Measurements from ENCODE around the gene CD8B.

The CD8B gene

DNA sequence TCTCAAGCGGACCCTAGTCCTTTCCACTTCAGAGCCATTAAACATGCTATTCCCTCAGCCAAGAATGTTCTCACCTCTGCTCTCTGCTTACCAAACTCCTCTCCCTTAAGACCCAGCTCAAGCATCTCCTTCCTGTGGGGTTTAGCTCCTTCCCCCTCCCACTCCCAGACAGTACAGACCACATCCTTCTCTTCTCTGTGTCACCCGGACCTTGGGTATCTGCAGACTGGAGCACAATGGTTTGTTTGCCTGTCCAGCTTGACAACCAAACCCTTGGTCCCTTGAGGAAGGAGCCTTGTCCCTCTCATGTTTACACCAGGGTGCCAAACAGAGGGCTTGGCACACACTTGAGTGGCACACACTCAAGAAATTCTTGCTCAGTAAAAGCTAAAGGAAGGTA is 66.8 kb downstream of the CD8B start:
- no peak for DNase-seq

- no peak for DNase-seq
Measured at GRCh38 chr2:86793752-86794151, 67.9 kb downstream of the CD8B start.

DNA sequence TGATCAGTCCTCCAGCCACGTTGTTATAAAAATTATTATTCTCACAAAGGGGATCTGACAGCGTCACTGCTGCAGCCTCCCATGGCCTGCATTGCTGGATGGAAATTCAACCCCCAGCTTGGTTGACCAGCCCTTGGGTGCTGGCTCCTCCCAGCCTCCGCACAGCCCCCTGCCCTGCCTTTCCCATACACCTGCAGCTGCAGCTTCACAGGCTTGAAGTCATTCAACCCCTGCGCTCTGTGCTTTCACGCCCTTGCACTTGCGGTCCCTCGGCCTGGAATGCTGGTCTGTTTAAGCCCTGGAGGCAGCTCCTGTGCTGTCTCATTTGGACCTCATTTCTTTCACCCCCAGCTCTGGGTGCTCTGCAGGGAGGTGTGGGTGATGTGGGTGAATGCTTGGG is 70.1 kb downstream of the CD8B start:
- DNase-seq: no peak

- DNase-seq: no peak
Measured at GRCh38 chr2:86790676-86791572, 70.8 kb downstream of the CD8B start, which contains the start of gene CD8A. TSS of gene CD8A (minus strand) at chr2:86790913. CDS start at chr2:86790825, 88 bp downstream.

GRCh38 chr2:86790134-86790675 is 71.5 kb downstream of the CD8B start:
- DNase-seq: no peak

DNA sequence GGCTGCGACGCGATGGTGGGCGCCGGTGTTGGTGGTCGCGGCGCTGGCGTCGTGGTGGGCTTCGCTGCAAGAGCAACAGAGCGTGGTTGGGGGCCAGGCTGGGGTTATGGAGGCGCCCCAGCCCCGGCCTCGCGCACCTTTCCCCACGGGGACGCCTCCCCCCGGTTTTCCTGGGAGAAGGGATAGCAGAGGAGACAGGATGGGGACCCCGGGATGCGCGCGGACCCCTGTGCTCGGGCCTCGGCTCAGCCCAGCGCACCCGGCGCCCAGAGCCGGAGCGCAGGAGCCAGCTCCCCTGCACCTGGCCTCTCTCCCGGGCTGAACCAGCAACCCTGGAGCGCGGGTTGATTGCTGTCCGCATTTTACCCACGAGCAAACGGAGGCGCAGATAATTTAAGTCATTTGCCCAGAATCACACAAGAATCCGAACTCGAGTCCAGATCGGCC is 72.0 kb downstream of the CD8B start:
- DNase-seq: no peak

DNA sequence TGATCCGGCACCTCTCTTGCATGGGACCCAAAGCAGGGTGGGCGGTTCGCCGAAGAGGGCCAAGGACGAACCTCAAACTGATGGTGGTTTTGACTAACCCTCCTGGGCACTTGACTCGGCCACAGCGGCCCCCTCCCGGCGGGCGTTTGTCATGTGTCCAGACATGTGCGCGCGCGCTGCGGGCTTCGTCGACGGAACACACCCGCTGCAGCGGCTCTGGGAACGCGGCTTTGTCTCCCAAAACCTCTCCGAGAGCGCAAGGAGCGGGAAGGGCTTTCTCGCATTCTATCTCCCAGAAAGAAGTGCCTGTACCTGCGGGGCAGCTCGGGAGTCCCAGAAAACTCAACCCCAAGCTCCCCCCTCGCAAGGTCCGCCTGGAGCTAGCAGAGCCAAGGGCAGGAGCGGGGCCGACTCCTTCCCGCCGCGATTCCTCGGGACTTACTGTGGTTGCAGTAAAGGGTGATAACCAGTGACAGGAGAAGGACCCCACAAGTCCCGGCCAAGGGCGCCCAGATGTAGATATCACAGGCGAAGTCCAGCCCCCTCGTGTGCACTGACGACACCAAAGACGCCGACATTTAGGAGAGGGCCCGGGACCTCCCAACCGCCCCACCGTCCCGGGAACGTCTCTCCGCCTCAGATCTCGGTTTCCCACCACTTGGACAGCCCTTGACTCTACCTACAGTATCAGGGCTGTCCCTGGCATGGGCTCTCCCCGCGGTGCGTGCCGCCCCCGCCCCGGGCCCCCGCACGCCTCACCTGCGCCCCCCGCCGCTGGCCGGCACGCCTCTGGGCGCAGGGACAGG is 72.6 kb downstream of the CD8B start:
- DNase-seq: no peak

DNA sequence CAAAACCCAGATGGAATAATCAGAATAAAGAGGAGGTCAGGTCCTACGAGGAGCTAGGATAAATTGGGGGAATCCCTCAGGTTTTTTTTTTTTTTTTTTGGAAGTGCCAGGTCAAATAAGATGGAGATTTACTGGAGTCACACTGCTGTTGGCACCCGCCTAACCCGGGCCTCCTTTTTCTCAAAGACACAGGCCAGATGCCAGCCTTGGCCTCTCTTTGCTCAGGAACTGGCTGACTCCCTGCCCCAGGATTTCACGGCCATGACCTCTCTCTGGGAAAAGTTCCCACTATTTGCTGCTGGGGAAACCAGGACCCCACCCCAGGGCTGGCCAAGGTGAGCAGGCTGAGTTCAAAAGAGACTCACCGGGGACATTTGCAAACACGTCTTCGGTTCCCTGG is 73.5 kb downstream of the CD8B start:
- no peak for DNase-seq

DNA sequence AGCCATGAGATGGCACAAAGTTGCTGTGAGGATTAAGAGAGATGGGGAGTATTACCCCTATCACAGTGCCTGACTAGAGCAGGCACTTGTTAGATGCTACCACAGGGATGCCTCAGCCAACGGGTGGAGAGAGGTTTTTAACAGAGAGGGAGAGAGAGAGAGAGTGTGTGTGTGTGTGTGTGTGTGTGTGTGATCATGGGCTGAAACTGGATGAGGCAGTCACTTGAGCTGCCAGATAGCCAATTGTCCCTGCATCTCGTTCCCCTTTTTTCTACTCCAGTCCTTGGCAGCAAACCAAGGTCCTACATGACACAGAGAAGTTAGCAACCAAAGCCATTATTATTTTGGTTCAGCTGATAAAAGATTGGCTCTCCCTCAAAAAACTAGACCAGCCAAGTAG is 74.0 kb downstream of the CD8B start:
- DNase-seq: no peak

- DNase-seq: no peak
Measured at GRCh38 chr2:86786001-86786536, 75.6 kb downstream of the CD8B start.

GRCh38 chr2:86785456-86785855 is 76.2 kb downstream of the CD8B start:
- no peak for DNase-seq

DNA sequence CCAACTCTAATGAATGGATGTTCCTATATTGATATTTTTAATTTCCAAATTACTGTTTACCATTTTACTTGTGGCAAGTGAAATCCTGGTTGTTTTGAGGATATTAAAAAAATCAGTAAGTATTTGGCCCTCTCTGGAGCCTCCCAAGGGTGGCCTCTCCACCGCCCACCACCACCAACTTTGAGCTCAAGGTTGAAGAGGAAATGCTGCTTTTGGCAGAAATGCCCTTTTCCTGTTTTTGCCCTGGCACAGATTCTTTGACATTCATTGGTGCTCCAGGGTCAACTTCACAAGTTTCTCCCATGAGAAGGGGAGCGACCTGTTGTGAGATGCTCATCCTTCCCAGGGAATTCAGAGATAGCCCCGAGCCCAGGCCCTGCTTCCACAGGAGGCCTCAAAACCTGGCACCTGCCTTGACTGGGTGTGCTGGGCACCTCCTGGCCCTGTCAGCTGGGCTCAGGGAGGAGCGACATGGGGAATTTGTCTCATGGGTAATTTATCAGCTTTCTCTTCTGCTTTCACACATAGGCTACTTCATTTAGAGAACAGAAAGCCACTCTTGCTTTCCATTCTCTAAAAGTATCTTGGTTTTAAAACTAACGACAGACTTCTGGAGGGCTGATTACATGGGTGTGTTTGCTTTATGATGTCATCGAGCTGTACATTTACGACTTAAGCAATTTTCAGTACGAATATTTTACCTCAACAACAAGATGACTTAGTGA is 77.9 kb downstream of the CD8B start:
- DNase-seq: no peak

DNA sequence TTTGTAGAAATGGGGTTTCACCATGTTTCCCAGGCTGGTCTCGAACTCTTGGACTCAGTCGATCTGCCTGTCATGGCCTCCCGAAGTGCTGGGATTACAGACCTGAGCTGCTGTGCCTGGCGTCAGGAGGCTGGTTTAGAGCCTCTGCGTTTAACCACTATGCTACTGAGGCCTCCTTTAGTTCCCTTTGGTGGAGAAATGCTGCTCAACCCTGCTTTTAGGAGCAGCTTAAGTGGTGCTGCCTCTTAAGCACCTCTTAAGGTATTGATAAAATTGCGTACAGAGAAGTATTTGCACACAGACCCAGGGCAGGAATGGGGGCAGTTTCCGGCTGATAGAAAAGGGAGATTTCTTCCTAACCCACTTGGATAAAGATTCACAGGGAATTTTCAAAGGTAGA is 78.9 kb downstream of the CD8B start:
- DNase-seq: no peak

DNA sequence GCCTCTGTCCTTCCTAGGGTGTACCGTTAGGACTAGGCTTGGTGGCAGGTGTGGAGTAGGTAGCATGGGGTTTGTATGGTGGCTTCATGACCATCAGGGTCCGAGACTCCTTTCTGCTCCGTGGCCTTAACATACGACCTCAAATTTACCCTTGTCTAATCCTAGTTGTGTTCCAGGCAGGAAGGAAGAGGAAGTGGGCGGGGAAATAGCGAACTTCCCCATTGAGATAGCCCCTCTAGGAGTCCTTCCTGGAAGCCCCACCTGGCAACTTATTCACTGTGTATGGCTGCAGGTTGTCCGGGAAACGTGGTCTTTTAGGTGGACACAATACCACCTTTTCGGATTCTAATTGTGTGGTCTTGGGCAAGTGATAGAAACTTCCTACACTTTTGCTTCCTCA is 80.3 kb downstream of the CD8B start:
- no peak for DNase-seq

- DNase-seq: no peak
Measured at GRCh38 chr2:86779971-86780370, 81.7 kb downstream of the CD8B start.

GRCh38 chr2:86778957-86779356 is 82.7 kb downstream of the CD8B start:
- DNase-seq: no peak

GRCh38 chr2:86776532-86776931 is 85.2 kb downstream of the CD8B start:
- no peak for DNase-seq

- no peak for DNase-seq
Measured at GRCh38 chr2:86775338-86775737, 86.3 kb downstream of the CD8B start.

GRCh38 chr2:86774862-86775261 is 86.8 kb downstream of the CD8B start:
- DNase-seq: no peak

- DNase-seq: no peak
Measured at GRCh38 chr2:86772611-86773010, 89.1 kb downstream of the CD8B start.

- no peak for DNase-seq
Measured at GRCh38 chr2:86770816-86771301, 90.8 kb downstream of the CD8B start.

DNA sequence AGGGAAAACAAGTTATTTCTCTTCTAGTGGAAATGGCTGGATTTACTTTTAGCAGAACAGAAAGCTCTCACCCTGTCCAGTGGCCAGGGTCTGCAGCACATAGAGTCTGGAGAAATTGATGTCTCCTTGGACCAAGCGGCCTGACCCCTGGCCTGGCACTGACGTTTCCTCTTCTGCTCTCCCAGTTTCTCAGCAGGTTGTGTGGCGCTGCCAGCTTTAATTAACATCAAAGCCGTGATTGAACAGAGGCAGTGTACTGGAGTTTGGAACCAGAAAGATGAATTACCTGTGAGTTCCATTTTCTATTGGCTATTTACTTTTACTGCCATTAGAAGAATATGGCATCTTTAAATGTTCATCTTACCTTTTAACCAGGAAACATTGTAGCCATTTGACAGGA is 91.8 kb downstream of the CD8B start:
- DNase-seq: no peak
